HG03342 (cell line): ENCODE results near the gene TRABD2B.

Experiments used
- ATAC-seq: cut with Tn5 transposase; IDR thresholded peaks from one replicate; pipeline ENCODE4 v1.9.1; 2021; ENCODE audit warnings: mild to moderate bottlenecking, moderate library complexity; ENCODE audit not compliant: unreplicated experiment

TRABD2B gene

DNA sequence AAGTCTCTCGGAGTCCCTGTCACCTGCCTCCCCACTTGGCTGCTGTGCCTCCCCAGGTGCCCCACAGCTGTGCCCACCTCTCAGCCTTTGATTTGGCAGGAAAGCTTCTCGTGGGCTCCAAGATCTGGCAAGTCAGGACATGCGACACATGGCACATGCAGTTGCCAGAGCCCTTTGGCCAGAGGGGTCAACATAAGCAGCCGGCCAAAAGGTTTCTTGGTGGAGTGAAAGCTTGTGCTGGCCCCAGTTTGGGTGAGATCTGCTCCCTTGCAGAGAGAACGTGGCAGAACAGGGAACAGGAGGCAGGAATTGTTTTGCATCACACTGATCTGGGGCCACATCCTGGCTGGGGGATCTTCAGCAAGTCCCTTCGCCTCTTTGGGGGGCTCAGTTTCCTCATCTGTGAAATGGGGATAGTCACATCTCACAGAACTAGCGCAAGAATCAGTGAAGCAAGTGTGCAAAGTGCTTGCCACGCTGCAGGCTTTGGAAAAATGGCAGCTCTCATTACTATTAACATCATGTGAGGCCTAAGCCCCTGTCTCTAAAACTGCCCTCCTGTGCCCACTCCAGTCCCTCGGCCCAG lies 232.6 kb downstream of the TRABD2B start:
- ATAC-seq, result no peak

DNA sequence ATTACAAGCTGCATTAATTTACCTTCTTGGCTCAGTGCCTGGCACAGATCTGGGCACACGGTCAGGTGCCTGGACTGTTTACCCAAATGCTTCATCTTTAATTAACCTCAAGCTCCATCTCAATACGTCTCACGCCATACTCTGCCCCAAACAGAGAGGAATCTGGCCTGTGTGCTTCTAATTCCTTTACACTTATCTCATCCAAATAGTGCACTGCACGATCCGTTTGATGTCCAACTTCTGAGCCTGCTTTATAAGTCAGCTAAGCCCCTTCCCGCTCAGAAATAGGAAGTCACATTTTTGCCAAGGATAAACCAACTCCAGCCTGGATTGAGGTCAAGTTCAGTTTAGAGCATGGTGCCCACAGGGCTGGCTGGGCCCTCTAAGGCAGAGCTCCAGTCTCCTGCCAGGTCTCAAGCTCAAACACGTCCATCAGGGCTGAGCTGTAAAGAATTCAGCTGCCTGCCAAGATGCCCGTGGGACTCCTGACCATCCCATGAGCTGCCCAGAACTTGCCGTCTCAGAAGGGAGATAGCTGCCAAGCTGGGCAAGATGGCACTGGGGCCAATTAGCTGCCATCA lies 233.5 kb downstream of the TRABD2B start:
- no peak for ATAC-seq

DNA sequence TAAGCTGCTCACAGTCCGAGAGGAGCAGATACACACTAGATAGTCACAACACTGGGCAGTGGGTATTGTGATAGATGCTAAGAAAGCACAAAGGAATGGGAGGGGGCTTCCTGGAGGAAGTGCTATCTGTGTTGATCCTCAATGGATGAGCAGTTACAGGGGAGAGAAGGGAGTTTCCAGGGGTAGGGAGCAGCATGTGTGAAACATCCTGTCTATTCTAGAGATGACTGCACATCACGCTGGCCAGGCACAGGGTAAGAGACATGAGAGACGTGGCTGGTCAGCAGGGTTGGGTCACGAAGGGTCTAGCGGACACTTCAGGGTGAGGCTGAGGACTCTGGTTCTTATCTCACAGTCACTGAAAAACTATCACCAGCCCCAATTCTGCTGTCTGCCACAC lies 235.2 kb downstream of the TRABD2B start:
- ATAC-seq, result no peak

DNA sequence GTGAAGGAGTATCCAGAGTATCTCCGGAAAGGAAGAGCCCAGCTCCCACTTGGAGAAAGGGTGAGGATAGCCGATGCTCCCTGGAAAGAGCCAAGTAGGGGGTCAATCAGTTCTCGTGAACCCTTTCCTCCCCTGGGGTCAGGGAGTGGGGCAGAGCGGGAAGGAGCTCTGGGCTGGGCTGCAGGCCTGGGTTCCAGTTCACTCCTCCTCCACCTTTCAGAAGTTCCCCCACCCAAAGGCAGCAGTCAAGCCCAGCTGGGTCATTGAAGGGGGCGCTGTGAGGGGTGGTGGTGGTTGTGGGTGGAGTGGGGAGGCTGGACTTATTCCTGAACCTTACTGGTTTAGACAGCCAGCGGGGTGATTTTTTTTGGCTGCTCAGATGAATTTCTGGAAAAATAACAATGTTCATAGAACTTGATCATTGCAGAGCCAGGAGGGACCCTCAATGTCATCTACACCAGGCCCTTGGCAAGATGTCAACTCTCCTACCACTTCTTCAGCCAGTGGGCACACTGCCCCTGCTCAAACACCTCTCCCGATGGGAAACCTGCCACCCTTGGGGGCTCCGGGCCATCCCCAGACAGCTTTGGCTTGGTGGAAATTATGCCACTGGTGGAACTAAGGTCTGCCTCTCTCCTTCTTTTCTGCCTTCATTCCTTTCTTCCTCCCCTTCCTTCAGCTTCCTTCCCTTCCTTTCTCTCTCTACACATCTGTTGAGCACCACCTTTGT lies 235.8 kb downstream of the TRABD2B start:
- ATAC-seq, result no peak

DNA sequence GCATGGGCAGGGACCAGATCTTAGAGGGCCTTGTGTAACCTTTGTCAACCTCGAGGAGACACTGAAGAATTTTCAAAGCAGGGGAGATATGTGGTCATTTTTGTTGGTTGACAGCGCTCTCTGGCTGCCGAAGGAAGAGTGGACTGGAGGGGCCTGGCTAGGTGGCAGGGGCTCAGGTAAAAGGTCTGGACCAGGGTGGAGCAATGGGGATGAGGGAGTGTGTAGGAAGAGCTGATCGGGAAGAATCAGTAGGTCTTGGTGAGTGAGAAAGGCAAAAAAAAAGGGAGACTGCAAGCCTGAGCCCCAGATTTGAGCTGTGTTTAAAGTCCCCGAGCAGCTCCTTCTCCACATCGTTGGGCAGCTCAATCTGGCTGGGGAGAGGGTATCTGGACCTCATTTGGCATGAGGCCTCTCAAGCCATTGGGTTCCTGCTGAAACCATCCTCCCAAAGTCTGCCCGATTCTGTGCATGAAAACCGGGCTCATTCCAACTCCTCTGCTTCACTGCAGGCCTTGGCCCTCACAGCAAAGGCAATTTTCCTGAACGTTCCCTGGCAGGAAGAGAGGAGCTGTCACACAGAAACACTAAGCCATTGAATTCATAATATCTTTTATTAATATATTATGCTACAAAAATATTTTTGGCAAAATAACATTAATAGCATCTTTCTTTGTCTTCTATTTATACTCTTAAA lies 237.1 kb downstream of the TRABD2B start:
- no peak for ATAC-seq

DNA sequence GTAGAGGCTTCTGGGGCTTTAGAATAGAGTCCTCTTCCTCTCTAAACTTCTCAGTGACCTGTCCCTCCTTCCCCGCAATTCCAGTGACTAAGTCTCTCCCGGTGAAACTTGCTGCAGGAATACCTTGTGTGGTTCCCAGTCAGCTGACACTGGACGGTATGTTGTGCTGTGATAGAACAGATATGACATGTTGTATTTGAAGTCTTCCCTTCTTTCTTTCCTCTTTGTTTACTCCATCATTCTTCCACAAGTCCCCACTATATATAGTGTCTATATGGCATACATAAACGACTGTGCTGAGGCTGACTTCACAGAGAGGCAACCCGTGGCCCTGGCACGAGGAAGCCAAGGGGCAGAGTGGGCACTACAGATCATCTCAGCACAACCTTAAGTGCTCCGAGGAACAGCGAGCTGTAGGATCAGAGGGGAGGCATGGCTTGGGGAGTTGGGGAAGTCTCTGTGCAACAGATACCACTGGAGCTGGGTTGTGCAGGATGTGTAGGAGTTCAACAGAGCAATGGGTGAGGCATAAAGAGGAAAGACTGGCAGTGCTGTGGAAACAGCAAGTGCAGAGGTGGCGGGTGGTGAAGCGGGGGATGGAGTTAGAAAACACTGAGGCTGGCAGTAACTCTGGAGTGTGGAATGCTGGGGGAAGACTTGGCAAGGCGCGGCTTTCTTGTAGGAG lies 237.8 kb downstream of the TRABD2B start:
- no peak for ATAC-seq

DNA sequence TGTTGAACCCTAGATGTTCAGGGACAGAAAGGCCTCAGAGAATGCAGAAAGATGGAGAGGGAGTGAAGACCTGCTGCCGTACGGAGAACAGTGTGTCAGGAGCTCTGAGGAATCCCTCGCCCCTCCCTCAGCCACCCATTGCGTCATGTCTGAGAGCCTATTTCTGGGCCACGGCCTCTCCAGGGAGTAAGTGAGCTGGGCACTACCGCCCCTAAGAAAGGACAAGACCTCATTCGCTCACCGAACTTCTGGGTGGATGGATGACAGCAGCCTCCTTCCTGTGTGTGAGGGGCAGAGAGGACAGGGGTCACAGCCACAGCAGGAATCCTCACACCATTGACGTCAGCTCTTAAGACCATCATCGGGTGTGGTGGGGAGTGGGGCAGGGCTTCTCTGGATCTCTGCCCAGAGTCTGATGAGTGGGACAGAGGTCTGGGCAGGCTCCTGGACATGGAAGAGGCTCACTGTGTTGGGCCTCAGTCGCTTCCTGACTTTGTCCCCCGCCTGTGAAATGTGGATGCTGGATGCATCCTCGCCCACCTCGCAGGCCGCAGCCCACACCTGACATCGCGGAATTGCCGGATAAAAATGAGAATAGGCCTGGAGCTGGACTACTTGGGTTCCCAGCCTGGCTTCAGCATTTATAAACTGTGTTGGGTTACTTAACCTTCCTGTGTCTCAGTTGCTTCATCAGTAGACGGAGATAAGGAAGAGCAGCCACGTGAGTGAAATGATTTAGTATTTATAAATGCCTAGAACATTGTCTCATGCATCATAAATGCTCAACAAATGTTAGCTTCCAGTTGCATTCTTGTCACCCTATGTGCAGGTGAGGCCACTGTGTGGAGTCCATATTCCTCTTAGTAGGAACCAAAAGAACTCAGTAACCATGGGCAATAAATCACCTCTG lies 238.6 kb downstream of the TRABD2B start:
- ATAC-seq, result no peak

DNA sequence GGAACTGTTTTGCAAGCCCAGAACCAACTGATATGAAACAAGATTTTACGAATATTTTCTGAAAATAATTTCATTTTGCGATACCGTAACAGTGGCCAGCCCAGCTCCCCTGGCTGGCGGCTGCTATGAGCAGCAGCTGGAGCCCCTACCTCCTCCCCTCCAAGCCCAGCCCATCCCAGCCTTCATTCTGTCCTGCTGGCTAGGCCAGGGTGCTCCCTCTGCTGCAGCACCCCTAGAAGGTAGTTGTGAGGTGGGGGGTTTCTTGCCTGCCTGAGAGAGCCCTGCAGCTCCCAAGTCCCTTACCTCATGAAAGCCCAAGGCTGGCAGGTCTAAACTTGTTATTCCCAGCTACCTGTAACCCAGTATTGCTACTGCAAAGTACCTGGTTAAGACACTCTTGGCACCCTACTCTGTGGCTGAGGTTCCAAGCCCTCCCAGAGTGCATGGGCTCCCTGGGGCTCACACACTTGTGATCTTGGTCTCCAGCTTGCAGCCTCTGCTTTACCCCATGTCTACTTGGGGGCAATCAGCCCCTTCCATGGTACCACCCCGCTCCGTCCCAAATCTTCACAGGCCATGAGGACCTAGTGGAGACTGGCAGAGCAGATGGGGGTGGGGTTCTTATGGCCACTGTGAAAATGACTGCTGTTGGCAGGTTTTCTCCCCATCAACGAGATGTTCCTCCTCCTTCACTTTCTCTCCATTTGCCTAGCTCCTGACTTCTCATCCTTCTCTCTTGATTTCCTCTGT lies 239.8 kb downstream of the TRABD2B start:
- ATAC-seq, result no peak

DNA sequence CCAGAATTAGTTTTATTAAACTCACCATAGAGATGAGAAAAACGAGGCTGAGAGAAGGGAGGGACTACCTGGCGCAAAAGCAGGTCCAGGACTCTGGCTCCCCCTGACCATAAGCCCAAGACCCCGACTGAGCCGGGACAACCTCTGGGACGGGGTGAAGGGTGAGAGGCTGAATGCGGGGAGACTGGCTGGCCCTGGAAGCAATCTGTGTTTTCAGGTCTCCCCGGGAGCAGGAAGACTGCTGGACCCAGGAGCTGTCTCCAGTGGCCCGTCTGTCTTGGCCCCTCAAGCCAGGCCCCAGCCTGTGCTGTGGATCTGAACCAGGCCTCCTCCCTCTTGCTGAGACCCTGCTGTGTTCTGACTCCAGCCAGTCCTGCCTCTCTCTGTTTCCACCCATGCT lies 240.8 kb downstream of the TRABD2B start:
- no peak for ATAC-seq

DNA sequence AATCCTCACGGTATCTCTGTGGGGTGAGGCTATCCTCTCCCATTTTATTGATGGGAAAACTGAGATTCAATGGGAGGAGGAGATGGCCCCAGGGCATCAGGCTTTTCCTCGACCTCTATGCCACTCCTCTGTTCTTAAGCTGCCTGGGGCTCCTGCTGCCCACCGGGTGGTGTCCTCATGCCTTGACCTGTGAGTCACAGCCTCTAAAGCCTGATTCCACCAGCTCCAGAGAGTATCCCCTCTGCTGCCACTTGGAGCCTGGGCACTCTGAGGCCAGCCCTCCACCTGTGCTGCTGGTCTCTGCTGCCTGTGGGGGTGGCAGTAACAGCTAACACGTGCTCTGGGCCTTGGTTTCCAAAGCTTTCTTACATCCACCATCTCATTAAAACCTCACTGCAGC lies 241.2 kb downstream of the TRABD2B start:
- no peak for ATAC-seq

DNA sequence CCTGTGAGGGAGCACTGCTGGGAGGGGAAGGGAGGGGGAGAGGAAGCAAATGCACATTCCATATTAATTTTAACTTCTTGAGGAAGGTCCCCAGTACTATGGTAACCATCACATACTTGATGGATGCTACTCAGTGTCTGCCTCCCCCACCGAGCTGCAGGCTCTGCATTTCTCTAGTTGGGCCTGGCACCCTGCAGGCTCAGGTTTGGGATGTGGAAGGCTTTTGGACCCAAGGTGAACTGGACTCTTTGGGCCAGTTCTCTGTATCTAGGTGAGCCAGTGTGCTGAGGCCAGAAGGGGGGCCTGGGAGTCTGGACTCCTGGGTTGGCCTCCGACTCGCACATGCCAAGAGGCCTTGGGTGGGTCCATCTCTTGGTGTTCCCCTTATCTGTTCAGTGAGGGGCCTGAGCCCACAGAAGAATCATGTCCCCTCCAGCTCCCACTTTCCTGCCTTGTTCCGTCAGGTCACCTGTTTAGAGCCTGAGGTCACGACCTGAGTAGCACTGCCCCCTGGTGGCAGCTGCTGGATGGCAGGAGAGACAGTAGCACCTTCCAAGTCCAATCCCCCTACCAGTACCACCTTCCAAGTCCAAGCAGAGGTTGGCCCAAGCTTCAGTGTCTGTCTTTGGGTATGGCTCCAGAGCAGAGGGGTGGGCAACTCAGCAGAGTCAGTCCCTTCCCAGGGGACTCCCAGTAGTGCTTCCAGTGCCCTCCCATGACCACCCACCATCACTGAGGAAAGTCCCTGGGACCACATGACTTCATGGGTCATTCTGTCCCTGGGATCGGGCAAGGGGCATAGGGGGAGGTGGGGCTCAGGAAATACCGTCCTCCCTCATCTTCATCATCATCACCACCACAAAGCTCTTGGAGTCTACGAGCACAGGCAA lies 241.8 kb downstream of the TRABD2B start:
- peak; percentile 70 for ATAC-seq

DNA sequence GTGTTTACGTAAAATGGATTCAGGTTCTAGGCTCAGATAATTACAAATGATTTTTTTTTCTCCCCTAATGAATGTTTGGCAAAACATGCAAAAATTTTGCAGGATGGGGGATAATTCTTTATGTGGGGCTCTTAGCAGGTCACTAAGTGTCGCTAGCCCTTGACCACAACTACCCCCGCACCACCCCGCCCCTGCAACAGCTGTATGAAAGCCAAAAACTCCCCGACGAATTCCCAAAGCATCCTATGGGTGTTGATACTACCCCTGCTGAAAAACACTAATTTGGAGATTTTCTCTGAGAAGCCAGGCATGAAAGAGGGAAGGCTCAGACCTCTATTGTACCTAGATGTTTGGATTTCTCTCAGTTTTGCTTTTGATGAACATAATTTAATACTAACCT lies 243.0 kb downstream of the TRABD2B start:
- ATAC-seq, result no peak

DNA sequence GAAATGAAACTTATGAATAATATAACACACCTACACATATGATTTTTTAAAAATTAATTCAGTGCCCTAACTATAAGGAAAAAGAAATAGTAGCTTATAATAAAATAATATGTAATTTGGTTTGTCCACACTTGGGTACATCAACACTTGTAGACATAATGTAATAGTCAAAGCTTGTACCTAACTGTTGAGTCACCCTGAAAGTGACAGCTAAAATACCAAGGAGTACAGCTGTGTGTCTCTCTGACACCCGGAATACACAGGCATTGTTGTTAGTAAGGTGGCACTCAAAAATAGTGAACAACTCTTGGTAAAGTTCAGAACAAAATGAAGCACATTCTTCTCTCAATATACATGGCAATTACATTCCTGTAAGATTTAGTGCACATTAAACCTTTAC lies 243.4 kb downstream of the TRABD2B start:
- ATAC-seq, result no peak

DNA sequence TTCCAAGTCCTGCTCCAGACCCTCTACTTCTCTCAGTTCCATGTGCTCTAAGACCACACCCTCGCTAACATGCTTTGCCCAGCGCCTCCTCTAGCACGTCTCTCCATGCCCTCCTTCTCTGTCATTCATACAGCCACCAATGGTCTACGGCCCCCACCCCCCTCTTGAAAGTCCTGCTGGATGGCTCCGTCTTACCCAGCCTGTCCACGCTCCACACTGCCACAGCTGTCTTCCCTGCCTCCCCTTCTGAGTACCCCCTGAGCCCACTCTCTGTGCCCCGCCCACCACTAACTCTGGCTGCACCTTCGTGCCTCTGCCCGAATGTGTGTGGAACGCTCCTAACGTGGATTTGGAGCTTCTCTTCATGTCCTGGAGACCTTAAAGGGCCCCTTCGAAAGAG lies 244.6 kb downstream of the TRABD2B start:
- ATAC-seq, result no peak

DNA sequence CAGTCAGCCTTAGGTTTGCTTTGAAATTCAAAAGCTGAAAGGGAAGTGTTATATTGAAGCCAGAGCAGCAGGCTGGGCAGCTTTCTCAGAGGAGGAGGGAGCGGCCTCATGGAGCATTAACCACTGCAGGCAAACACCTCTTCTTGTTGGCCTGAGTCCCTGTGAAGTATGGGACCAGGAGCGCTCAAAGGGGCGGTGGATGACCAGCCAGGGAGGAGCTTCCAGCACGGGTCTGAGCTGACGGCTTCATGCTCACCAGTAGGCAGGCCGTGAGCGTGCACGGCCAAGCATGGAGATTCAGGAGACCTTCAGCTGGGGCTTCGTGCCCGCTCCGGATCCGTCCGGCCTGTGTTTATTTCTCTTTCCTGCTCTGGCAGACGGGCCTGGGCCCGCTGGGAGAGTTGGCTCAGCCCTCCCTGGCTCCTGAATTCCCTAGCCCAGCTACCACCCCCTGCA lies 245.2 kb downstream of the TRABD2B start:
- ATAC-seq, result no peak

DNA sequence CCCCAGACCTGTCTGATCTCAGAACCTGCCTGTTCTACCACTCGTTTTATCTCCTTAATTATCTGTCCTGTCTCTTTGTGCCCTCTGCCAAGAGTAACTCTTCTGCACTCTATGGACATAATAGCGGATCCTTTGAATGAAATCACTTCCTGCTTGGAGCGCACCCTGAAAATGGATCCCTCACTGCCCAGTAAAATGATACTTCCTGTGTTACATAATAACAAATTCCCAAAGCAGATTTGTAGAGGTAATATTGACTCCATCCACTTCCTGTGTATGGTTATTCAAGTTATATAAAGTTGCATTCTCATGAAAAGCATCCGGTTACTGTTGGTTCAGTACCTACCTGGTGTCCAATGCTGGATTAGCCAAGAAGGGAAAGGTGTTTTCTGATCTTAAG lies 246.0 kb downstream of the TRABD2B start:
- ATAC-seq, result no peak

DNA sequence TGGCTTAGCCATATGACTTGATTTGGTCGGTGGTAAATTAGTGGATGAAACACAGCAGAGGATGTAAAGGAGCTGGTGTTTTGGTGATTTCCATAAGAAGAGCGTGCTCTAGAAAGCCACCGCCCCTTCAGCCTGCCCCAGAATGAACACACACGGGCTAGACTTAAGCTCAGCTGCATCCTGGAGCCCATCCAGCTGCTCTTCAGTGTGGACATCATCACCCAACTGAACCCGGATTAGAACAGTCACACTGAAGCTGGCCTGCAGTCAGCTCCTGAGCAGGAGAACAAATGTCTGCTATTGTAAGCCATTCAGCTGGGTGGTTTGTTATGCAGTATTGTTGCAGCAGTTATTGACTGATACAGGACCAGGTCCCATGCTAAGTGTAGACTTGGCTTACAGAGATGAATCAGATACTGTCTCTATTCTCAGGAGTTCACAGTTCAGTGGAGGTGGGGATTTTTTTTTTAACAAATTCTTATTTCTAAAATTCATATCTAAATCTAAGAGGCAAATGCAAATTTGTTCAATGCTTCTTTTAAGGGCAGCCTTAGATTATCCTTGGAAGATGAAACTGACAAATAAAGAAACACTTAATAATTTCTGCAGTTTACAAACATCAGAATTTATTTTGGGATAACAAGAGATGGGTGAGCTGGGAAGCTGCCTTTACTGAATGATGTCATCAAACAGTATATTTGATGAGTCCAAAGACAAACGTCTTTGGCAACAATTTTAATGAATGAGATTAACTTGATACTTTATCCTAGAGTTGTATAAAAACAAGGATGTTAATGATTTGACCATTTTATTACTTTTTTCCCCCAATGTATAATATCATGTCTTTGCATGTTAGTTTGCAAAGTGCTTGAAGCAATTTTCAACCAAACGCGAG lies 251.2 kb downstream of the TRABD2B start:
- no peak for ATAC-seq
